ENCODE data around the gene ARID1B.

DNA sequence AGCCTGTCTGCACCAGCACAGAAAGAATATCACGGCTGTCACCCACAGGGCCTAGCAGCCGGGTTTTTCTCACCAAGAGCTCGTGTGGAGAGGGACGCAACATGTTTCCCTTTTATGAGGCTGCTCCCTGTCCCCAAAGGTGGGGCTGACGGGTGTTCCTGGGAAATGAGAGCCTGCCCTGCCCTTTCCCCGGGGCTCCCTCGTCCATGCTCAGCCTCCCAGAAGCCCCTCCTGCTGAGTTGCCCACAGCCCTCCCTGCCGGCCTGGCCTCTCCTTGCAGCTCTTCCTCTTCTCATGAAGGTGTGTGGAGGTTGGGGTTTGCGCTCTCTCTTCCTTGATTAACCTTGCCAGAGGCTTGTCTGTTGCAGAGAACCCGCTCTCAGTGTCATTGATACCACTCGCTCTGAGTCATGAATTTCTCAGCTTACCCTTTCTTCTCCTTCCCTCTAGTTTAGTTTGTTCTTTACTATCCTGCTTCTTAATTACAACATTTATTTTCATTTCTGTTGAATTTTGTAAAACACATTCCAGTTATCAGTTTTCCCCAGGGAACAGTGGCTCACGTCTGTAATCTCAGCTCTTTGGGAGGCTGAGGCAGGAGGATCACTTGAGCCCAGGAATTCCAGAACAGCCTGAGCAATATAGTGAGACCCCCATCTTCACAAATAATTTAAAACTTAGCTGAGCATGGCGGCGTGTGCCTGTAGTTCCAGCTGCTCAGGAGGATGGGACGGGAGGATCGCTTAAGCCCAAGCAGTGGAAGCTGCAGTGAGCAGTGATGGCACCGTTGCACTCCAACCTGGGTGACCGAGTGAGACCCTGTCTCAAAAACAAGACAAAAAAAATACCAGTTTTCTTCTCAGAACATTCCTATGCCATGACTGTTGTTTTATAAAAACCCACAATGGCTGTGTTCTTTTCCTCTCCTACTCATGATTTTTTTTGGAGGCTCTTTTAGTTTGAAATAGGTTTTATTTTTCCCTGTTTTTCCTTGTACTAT, 442.3 kb downstream of the ARID1B start:
- TF ChIP-seq, protein P1, sequence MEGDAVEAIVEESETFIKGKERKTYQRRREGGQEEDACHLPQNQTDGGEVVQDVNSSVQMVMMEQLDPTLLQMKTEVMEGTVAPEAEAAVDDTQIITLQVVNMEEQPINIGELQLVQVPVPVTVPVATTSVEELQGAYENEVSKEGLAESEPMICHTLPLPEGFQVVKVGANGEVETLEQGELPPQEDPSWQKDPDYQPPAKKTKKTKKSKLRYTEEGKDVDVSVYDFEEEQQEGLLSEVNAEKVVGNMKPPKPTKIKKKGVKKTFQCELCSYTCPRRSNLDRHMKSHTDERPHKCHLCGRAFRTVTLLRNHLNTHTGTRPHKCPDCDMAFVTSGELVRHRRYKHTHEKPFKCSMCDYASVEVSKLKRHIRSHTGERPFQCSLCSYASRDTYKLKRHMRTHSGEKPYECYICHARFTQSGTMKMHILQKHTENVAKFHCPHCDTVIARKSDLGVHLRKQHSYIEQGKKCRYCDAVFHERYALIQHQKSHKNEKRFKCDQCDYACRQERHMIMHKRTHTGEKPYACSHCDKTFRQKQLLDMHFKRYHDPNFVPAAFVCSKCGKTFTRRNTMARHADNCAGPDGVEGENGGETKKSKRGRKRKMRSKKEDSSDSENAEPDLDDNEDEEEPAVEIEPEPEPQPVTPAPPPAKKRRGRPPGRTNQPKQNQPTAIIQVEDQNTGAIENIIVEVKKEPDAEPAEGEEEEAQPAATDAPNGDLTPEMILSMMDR (conservative IDR thresholded peaks at IDR 0.05; ENCODE audit: low read depth, low read length) = no peak
- TF ChIP-seq EZH2 (IDR thresholded peaks at IDR 0.05; ENCODE audit: borderline replicate concordance, low read depth, low read length, poor library complexity, severe bottlenecking) = no peak
